Neural crest cell (in vitro differentiated cells): ENCODE measurements around the gene EXT2. TPM values are rescaled to one million over a fixed set of nuclear protein-coding genes. Genes with fewer than 3 reads are reported as not detected.

Experiments used
- DNase-seq: peaks from one replicate; pipeline ENCODE4 v3.0.0; 2021; ENCODE audit warnings: low read depth, mixed read lengths, low spot score
- H3K27ac Mint-ChIP-seq: one replicate; pipeline ENCODE4 v1.8.0; 2021; ENCODE audit warnings: mild to moderate bottlenecking, mixed read lengths; ENCODE audit not compliant: unreplicated experiment
- H3K27me3 Mint-ChIP-seq: 2 replicates; pipeline ENCODE4 v1.8.0; 2021; ENCODE audit warnings: low read depth, mild to moderate bottlenecking, mixed read lengths
- H3K36me3 Mint-ChIP-seq: 2 replicates; pipeline ENCODE4 v1.8.0; 2021; ENCODE audit warnings: low read depth, mild to moderate bottlenecking, mixed read lengths
- H3K4me1 Mint-ChIP-seq: 2 replicates; pipeline ENCODE4 v1.8.0; 2021; ENCODE audit warnings: mixed read lengths
- H3K4me3 Mint-ChIP-seq: one replicate; pipeline ENCODE4 v1.8.0; 2021; ENCODE audit warnings: mild to moderate bottlenecking, mixed read lengths
- H3K9me3 Mint-ChIP-seq: 2 replicates; pipeline ENCODE4 v1.8.0; 2021; ENCODE audit warnings: mixed read lengths
- total RNA-seq: library from RNA; stranded (reverse); gene quantifications from 2 replicates; pipeline ENCODE4 v1.2.1, GENCODE V29; 2021
- TF ChIP-seq, protein P1 (sequence below): fragments of 200-600 bp; sonication (generic); conservative IDR thresholded peaks from 2 replicates; pipeline ENCODE4 v1.5.0; 2021; ENCODE audit warnings: antibody characterized with exemption, mild to moderate bottlenecking

EXT2 gene
- total RNA-seq, 1 donor from 2014 or later: 56.6 TPM

DNA sequence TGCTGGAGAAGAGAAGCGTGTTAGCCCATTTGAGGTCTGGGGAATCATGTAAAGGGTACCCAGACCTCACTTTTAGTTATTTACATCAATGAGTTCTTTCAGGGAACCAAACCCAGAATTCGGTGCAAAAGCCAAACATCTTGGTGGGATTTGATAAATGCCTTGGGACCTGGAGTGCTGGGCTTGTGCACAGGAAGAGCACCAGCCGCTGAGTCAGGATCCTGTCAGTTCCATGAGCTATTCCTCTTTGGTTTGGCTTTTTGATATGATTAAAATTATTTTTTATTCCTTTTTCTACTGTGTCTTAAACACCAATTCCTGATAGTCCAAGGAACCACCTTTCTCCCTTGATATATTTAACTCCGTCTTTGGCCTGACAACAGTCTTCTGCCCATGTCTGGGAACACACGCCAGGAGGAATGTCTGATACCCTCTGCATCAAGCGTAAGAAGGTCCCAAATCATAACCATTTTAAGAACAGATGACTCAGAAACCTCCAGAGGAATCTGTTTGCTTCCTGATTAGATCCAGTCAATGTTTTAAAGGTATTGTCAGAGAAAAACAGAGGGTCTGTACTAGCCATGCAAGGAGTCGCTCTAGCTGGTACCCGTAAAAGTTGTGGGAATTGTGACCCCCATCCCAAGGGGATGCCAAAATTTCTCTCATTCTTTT lies 149.3 kb downstream of the EXT2 start:
- no peaks in the 10 kb centered on the region for H3K27me3 Mint-ChIP-seq
- H3K4me1 Mint-ChIP-seq: peaks cover 18% of the 10 kb centered on the region
- TF ChIP-seq, protein P1, sequence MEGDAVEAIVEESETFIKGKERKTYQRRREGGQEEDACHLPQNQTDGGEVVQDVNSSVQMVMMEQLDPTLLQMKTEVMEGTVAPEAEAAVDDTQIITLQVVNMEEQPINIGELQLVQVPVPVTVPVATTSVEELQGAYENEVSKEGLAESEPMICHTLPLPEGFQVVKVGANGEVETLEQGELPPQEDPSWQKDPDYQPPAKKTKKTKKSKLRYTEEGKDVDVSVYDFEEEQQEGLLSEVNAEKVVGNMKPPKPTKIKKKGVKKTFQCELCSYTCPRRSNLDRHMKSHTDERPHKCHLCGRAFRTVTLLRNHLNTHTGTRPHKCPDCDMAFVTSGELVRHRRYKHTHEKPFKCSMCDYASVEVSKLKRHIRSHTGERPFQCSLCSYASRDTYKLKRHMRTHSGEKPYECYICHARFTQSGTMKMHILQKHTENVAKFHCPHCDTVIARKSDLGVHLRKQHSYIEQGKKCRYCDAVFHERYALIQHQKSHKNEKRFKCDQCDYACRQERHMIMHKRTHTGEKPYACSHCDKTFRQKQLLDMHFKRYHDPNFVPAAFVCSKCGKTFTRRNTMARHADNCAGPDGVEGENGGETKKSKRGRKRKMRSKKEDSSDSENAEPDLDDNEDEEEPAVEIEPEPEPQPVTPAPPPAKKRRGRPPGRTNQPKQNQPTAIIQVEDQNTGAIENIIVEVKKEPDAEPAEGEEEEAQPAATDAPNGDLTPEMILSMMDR: no peak
- H3K9me3 Mint-ChIP-seq: no peaks in the 10 kb centered on the region
- H3K4me3 Mint-ChIP-seq: no peak overlapping the region
- H3K27ac Mint-ChIP-seq: peak overlapping the region; percentile 5
- peaks cover 22% of the 10 kb centered on the region for H3K36me3 Mint-ChIP-seq
- DNase-seq: no peak

DNA sequence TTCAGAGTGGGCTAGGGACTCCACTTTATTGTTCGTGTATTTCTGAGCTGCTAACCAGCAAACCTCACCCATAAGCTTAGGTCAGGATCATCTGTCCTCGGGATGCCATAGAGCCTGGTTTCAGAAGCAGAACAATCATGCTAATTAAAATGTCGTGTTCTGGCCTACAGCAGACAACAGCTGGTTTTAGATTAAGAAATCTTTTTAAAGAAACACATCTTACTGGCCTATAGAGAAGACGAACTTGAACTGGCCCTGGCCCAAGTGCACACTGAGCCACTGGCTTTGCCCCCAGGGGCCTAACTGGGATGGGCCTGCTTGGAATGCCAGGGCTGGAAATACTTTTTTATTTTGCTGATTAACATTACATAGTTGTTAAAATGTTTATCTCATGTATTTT lies 151.2 kb downstream of the EXT2 start:
- TF ChIP-seq, protein P1: no peak
- H3K27me3 Mint-ChIP-seq: no peaks in the 10 kb centered on the region
- H3K4me1 Mint-ChIP-seq: peaks cover 18% of the 10 kb centered on the region
- no peak for DNase-seq
- H3K4me3 Mint-ChIP-seq: no peak overlapping the region
- H3K9me3 Mint-ChIP-seq: peaks cover 6% of the 10 kb centered on the region
- peaks cover 32% of the 10 kb centered on the region for H3K36me3 Mint-ChIP-seq
- no peak overlapping the region for H3K27ac Mint-ChIP-seq

DNA sequence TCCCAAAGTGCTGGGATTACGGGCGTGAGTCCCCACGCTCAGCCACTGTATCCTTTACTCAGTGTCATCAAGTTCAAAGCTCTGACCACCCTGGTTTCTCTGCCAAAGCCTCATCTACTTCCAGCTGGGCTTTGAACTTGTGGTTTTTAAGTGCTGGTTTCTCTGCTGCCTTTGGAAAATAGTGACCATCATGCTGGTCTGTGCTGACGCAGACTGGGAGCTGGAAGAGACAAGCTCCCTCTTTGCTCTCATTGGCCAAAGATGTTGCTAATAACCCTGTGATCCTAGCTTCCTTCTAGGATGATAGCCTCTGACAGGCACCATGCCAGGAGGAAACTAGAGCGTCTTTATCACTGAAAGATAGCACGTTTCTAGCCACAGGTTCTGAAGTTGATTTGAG lies 152.0 kb downstream of the EXT2 start:
- no peak overlapping the region for H3K4me3 Mint-ChIP-seq
- TF ChIP-seq, protein P1: no peak
- H3K36me3 Mint-ChIP-seq: peaks cover 40% of the 10 kb centered on the region
- DNase-seq: no peak
- no peak overlapping the region for H3K27ac Mint-ChIP-seq
- no peaks in the 10 kb centered on the region for H3K27me3 Mint-ChIP-seq
- H3K9me3 Mint-ChIP-seq: peaks cover 14% of the 10 kb centered on the region
- peaks cover 18% of the 10 kb centered on the region for H3K4me1 Mint-ChIP-seq

DNA sequence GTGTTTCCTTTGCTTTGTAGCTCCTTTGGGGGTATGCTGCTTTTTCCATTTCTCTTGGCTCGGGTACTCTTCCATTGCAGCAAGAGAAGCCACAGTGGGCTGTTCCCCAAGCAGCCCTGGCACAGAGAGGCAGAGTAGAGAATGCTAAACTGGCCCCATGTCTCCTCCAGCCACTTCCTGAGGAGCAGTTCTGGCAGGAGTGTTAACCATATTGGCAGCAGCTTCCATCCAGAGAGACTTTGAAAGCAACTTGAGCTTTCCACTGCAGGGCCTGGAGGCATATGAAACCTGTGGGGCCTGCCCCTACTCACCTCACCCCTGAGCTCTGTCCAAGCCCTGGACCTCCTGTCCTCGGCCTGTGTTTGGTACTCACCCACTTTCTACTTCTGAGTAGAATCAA lies 152.6 kb downstream of the EXT2 start:
- Mint-ChIP-seq H3K36me3 (peaks cover 46% of the 10 kb centered on the region), H3K4me3 (no peak overlapping the region), H3K27me3 (no peaks in the 10 kb centered on the region), H3K9me3 (peaks cover 20% of the 10 kb centered on the region), H3K27ac (no peak overlapping the region), H3K4me1 (peaks cover 13% of the 10 kb centered on the region)
- TF ChIP-seq, protein P1: no peak
- DNase-seq: no peak

DNA sequence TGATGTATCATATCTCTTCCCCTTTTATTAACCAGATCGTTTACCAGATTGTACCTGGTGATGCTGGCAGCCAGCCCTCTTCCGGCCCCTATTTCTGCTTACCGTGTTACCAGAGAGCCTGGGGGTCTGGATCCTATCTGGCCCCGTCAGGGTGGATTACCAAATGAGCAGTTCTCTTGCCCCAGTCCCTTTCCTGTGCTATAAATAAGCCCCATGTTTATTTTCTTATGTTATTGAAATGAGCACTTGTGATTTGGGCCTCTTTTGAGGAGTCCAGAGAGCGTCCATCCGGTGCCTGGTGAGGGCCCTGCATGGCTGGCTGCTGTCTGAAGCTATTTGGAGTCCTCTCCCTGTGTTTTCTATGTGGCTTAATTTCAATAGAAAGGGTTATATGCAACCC lies 154.9 kb downstream of the EXT2 start:
- Mint-ChIP-seq H3K9me3 (peaks cover 27% of the 10 kb centered on the region), H3K27me3 (no peaks in the 10 kb centered on the region), H3K4me3 (no peak overlapping the region), H3K27ac (no peak overlapping the region), H3K4me1 (no peaks in the 10 kb centered on the region), H3K36me3 (peaks cover 43% of the 10 kb centered on the region)
- no peak for DNase-seq
- TF ChIP-seq, protein P1: no peak
